Fibroblast of peridontal ligament (primary cell): ENCODE results near the gene AXIN1.
"Not testable (repeated sequence)": the region's sequence is repeated elsewhere in the genome, so short reads cannot be mapped to it uniquely, and the experiment has no call there.

ENCODE experiments used
- DNase-seq: peaks from one replicate; pipeline ENCODE4 v3.0.0-alpha.2; 2010; ENCODE audit errors: extremely low read depth

The AXIN1 gene

DNA sequence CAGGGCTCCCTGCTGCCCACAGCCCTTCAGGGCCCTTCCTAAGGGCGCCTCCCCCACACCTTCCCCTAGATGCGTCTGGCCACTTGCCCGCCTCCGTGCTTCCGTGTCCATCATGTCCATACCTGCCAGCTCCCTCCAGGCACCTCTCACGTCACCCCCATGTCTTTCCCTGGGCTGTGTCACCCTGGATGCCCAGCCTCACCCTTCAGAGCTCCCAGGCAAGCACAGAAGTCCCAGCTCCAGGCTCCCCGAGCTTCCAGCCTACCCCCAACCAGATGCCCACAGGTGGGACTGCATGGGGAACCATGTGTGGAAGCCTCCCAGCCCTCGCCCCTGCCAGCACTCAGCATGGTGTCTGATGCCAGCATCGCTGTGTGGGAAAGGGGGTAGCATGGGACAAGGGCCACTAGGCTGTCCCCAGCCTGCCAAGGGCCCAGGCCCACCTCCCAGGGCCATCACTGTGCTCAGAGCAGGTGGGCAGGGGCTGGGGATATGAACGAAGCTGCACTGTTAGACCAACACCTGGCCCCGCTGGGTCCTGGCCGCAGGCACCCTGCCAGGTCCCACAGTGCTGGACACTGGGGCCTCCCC is 1.9 kb upstream of the AXIN1 start:
- no peak for DNase-seq

DNA sequence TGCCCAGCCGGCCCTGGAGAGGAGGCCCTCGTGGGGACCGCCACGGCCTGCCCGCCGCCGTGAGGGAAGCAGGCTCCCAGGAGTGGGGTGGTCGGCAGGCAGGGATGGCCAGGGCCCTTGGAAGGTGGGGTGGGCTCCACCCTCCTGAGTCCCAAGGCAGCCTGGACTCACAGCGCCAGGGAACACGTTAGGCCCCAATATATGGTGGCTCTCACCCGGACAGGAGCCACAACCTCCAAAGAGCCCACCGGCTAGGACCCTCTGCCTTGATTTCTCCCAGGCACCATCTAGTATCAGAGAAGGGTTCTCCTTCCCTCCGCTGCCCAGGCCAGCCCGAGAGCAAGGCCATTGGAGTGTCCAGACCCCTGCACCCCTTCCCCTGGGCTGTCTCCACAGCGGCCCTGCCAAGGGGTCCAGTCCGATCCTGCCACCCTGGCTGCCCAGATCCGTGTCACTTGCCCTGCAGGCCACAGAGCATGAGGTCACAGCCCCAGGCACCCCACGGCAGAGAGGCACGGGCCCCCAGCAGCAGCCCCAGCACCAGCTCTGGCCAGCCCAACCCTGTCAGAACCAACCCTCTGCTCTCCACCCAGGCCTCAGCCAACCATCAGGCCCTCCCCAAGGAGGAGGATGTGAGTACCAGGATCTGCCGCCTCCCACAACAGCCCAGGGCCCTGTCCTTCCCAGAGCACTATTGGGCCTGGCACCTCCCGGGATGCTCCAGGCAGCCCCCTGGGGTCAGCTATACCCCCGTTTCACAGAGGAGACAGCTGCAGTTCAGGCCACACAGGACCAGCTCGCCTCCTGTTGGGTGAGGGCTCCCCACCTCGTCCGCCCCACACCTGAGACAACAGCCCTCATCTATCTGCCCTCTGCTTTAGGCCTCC is 1.1 kb upstream of the AXIN1 start:
- no peak for DNase-seq

DNA sequence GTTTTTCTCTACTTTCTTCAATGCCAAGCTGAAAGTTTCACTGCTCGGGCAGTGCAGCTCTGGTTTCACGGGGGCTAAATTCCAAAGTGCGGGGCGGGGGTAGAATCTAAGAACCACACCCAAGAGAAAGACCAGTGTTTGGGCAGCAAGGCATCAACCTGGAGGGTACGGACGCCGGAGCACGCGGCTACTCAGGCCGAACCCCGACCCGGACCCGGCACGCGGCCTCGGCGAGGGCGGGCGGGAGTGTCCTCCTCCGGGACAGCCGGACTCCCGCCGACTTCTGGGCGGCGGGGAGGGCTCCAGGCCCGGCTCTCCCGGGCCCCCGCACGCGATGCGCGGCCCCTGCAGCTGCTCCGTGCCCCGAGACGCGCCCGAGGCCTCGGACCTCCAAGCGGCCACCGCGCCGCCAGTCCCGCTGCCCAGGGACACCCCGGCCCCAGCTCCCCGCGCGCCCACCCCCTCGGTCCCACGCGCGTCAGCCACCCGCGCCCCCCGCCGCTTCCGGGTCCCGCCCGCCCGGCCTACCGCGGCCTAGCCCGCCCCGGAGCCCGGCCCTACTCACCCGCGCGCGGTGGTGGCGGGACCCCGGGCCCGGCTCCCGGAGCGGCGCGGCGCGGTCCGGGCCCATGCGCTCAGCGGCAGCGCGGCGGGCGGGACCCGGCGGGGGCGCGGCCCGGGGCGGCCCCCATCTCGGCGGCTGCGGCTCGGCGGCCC is 561 bp downstream of the AXIN1 start:
- no peak for DNase-seq

DNA sequence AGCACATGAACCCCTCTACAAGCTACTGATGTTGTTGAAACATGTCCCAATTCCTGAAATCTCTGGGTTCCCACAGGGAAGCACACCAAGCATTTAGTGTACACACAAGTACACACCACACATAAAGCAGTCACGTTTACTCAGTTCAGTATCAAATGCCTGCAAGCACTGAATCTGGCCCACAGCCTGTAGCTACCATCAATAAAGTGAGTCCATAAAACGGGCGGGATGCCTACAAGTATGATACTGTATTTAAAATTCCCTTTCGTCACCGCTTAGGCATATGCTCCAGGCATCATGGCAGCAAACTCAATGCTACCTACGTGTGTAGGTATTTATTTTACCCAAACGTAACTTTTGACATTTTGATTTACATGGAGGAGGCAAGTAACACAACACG is 2.3 kb downstream of the AXIN1 start:
- DNase-seq: no peak

DNA sequence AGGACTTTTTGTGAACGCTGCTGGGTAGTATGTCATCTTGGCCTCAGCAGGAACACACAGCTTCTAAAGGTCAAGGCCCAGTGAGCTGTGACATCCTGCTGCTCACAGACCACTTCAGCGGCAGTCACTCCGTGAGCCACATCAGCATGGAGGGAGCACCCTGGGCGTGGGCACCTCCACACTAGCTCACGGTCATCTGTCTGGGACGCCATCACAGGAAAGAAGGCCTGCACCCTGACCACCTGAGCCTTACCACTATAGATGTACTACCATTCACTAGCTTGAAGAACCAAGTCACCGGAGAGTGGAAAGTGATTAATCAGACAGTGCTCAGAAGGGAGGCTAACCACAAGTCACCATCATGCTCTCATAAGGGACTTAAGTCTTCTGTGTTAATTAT is 3.3 kb downstream of the AXIN1 start:
- no peak for DNase-seq

DNA sequence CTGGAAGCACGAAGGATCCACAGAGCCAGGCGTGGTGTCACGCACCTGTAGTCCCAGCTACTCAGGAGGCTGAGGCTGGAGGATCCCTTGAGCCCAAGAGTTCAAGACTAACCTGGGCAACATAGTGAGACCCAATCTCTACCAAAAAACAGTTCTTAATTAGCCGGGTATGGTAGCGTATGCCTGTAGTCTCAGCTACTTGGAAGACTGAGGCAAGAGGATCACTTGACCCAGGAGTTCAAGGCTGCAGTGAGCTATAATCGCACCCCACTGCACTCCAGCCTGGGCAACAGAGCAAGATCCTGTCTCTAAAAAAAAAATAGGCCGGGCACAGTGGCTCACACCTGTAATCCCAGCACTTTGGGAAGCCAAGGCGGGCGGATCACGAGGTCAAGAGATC is 4.0 kb downstream of the AXIN1 start:
- DNase-seq: not testable (repeated sequence)

DNA sequence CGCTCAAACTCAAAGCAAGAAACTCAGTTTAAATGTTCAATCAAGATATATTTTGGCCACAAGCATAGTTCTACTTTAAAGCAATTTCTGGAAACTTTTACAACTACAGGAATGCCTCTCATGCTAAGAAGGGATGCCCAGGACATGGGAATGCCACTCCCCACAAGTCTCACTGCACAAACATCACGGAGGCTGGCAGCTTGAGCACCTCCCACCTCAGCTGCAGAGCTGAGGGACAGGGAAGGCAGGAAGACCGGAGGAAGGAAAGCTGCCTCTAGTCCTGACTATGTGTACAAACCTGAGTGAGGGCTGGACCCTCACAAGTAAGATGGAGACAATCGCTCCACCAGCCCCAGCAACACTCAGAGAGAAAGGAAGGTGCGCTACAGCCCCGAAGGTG is 5.3 kb downstream of the AXIN1 start:
- no peak for DNase-seq

DNA sequence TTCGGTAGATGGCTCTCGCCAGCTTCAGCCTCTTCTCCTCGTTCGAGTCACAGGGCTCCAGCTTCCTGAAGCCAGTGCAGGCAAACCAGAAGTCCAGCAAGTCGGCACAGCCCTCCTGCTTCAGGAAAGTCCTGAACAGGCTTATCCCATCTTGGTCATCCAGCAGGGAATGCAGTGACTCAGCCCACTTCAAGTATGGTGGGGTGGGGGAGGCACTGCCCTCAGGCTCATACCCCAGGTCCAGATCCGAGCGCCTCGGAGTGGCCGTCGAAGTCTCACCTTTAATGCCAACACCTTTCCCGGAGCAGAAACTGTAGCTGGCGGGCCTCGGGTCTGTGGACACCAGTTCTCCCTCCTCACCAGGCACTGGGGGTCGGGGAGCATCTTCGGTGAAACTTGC is 5.9 kb downstream of the AXIN1 start:
- no peak for DNase-seq

DNA sequence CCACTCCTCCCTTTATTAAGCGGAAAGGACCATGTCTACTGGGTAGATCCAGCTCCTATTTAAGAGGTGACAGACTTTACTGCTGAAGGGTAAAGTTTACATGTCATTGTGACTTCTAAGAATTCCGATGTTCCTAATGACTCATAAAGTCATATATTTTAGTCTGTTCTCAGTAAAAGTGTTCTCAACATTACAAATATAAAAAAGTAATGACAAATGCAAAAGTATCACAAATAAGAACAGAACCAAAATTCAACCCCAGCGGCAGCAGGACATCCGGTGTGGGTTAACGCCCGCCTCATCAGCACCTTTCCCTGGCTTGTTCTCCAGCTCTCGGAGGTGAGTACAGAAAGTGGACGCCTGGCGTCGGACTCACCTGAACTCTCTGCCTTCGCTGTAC is 6.8 kb downstream of the AXIN1 start:
- no peak for DNase-seq

DNA sequence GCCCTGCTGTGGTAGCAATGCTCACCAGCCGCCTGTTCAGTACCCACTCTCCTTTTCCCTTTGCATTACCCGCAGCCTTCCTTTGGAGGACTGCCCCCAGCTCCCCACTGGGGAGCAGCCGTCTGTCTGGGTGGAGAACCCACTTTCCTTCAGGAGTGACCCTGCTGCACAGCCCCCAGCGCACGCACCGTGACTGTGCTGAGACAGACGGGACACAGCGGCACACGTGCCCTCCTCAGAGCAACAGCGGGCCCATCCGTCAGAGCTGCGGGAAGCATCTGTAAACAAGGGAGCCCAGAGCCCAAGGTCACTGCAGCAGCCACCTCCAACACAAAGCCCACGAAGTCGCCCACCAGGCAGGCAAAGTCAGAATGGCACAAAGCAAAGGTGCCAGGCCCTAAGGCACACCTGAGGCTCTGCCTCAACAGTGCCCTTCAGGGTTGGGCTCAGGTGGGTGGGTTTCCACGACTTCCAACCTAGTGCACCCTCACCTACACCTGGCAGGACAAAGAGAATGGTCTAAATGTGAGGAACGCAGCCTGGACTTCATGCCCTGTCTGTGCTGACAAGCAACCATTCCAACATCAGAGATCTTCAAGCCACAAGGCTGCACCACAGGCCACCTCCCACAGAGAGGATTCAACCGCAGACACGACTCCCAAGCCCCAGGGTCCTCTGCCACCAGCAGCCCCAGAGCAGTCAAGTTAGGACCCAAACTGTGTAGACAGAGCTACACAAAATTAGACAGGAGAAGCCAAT is 9.9 kb downstream of the AXIN1 start:
- DNase-seq: no peak

DNA sequence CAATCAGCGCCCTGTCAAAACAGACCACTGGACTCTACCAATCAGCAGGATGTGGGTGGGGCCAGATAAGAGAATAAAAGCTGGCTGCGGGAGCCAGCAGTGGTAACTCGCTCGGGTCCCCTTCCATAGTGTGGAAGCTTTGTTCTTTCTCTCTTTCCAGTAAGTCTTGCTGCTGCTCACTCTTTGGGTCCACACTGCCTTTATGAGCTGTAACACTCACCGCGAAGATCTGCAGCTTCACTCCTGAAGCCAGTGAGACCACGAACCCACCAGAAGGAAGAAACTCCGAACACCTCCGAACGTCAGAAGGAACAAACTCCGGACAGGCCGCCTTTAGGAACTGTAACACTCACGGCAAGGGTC is 10.6 kb downstream of the AXIN1 start:
- not testable (repeated sequence) for DNase-seq

DNA sequence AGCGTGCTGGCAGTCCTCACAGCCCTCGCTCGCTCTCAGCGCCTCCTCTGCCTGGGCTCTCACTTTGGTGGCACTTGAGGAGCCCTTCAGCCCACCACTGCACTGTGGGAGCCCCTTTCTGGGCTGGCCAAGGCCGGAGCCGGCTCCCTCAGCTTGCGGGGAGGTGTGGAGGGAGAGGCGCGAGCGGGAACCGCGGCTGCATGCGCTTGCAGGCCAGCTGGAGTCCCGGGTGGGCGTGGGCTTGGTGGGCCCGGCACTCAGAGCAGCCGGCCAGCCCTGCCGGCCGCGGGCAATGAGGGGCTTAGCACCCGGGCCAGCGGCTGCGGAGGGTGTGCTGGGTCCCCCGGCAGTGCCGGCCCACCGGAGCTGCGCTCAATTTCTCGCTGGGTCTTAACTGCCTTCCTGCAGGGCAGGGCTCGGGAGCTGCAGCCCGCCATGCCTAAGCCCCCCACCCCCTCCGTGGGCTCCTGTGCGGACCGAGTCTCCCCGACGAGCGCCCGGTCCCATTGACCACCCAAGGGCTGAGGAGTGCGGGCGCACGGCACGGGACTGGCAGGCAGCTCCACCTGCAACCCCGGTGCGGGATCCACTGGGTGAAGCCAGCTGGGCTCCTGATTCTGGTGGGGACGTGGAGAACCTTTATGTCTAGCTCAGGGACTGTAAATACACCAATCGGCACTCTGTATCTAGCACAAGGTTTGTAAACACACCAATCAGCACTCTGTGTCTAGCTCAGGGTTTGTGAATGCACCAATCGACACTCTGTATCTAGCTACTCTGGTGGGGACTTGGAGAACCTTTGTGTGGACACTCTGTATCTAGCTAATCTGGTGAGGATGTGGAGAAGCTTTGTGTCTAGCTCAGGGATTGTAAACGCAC is 11.2 kb downstream of the AXIN1 start:
- not testable (repeated sequence) for DNase-seq

DNA sequence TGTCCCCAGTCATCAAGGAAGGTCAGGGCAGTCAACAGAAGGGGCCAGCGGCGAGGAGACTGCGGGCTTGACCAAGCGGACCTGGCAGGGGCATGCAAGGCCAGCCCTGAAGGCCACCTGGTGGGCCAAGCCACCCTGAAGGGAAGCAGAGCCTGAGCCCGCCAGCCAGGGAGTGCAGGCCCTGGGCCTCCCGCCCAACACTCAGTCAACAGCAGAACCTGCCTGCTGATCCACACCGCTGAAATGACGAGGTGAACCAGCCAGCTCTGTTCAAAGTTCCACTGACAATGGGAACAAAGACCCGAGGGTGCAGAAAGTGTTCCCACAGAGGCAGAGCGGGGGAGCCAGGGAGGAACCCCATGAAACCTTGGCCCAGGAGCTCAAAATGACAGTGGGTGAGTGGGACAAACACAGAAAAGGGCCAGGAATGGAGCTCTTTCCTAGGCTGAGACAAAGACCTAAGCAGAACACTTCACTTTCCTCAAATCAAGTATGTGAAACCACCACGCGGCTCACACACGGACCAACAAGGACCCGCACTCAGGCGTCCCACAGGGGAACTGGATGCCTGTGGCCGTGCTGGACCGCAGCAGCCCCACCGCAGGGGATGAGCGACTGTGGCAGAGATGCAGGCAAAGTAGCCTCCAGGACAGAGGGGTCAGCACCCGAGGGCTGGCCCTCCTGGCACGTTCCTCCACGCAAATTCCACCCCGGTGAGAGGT is 12.0 kb downstream of the AXIN1 start:
- DNase-seq: no peak

DNA sequence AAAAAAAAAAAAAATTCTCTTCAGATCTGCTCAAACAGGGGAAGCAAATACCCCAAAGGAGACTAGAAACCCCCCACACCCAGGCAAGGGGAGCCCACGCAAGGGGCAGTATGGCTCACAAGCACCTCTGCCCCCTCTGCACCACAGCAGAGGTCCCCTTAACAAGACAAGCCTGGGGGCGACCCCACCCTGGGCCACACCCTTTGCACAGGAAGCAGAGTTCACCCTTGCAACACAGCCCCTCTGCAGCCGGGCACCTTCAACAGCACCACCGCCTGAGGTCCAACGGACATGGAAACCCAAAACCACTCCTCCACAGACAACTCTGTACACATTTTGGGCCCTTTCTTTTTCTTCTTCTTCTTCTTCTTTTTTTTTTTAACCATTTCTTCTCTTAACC is 12.8 kb downstream of the AXIN1 start:
- no peak for DNase-seq

DNA sequence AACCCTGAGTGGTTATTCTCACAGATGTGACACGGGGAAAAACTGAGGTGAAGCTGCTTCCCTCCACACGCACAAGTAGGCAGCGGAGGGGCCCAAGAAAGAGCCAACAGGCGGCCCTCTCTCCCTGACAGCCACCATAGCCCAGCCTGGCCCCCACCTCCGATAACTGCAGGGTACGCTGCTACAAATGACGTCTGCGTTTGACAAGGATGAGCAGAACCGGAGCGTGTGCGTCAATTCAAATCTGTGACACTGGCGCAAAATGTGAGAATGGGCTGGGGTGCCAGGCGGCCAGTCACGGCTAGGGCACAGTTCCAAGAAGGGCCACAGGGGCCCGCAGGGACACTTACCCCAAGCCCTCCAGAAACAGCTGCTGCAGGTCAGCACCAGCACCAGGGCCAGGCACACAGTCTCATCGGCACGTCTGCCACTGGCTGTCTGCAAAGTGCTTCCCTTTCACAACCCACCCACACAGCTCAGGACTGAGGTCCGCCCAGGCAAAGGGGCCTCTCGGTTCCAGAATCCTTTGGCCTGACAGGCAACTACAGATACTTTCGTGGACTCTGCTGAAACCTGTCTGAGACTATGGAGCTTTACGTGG is 14.4 kb downstream of the AXIN1 start:
- DNase-seq: no peak

DNA sequence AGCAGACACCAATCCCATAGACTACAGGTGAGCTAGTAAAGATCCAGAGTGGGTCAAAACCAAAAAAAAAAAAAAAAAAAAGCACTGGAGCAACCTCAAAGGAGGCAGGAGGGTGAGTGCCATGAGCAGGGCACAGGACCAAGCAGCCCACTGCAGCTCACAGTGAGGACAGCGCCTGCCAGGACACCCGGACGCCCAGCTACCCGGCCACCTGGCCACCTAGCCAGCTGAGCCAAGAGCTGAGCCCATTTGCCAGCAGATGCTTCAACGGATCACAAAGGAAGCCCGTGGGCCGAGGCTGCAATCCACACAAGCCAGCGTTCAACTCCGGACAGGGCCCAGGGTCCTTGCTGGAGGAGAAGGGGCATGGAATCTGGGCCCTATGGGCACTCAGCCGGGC is 15.1 kb downstream of the AXIN1 start:
- no peak for DNase-seq

DNA sequence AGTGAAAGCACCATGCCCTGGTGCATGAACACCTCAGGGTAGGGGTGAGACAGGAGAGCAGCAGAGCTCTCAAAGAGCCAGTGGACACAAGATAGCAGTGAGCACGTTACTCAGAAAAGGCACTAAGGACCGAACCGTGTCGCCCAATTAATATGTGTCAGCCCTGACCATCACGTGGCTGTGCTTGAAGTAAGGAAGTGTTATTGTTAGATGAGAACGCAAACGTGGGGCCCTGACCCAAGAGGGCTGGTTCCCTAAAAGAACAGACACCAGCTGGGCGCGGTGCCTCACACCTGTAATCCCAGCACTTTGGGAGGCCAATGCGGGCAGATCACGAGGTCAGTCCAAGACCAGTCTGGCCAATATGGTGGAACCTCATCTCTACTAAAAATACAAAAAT is 16.3 kb downstream of the AXIN1 start:
- no peak for DNase-seq

DNA sequence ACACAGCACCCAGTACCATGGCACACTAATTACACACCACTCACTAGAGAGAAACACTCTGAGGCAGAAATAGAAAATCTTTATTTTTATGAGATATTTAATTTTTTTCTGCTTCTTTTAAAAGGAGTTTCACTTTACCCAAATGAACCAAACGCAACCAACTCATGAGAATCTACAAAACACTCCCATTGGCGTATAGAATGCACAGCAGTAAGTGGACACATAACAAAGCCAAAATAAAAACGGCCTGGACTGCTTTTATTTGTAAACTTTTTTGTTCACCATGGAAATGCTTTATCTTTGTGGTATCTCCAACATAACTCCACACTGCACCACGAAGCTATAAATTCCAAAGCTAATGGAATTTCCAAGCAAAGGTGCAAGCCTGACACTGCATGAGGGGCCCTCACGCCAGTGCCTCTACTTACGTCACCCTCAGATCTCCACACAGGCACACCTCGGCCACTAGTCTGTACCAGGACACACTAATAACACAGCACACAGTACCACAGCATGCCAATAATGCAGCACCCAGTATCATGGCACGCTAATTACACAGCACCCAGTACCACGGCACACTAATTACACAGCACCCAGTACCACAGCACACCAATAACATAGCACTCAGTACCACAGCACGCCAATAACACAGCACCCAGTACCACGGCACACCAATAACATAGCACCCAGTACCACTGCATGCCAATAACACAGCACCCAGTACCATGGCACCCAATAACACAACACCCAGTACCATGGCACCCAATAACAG is 17.5 kb downstream of the AXIN1 start:
- DNase-seq: not testable (repeated sequence)

DNA sequence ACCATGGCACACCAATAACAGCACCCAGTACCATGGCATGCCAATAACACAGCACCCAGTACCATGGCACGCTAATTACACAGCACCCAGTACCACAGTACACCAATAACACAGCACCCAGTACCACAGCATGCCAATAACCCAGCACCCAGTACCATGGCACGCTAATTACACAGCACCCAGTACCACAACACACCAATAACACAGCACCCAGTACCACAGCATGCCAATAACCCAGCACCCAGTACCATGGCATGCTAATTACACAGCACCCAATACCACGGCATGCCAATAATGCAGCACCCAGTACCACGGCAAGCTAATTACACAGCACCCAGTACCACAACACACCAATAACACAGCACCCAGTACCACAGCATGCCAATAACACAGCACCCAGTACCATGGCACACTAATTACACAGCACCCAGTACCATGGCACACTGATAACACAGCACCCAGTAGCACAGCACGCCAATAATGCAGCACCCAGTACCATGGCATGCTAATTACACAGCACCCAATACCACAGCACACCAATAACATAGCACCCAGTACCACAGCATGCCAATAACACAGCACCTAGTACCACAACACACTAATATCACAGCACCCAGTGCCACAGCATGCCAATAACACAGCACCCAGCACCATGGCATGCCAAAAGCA is 18.2 kb downstream of the AXIN1 start:
- DNase-seq: not testable (repeated sequence)
